IMR-90 (cell line): ENCODE data around the gene YBX2. TPM values are rescaled to one million over a fixed set of nuclear protein-coding genes. Genes with fewer than 3 reads are reported as not detected.

ENCODE experiments used
- ATAC-seq: fragments of 200-7000 bp; cut with Tn5 transposase; 2 replicates; pipeline ENCODE4 v1.9.1; 2020; ENCODE audit warnings: low read depth, mild to moderate bottlenecking, moderate library complexity
- BruUV-seq: library from RNA; stranded (reverse); fragments of 400-500 nt; replicated peaks from 2 replicates; lab custom pipeline; 2021; lab: Mats Ljungman, UMichigan
- CTCF ChIA-PET: fragments of 300-600 bp; formaldehyde crosslinking; extraction: SDS; loops from one replicate; lab custom pipeline; 2021; ENCODE audit warnings: antibody characterized with exemption; lab: Yijun Ruan, JAX
- POLR2A ChIA-PET: fragments of 300-600 bp; sonication (Branson Sonifier 250); formaldehyde crosslinking; loops from one replicate; lab custom pipeline; 2022; ENCODE audit warnings: antibody characterized with exemption; ENCODE audit not compliant: unreplicated experiment; lab: Charles Lee
- DNase-seq: peaks from one replicate; pipeline ENCODE4 v3.0.0; 2013
- H2AFZ ChIP-seq: replicated peaks from 2 replicates; pipeline ENCODE3; 2013; ENCODE audit warnings: low read length, mild to moderate bottlenecking; ENCODE audit not compliant: poor library complexity
- H2AK5ac ChIP-seq: 2 replicates; pipeline ENCODE4 v1.6.1; 2013; ENCODE audit warnings: low read depth, low read length, inconsistent platforms
- H2AK9ac ChIP-seq: replicated peaks from 2 replicates; pipeline ENCODE3; 2013; ENCODE audit warnings: mild to moderate bottlenecking, low read depth, low read length, moderate library complexity; ENCODE audit not compliant: poor library complexity
- H2BK120ac ChIP-seq: 2 replicates; pipeline ENCODE4 v1.6.1; 2013; ENCODE audit warnings: low read depth, low read length, inconsistent platforms
- H2BK15ac ChIP-seq: 3 replicates; pipeline ENCODE4 v1.6.1; 2013; ENCODE audit warnings: low read depth, low read length, inconsistent platforms
- H2BK20ac ChIP-seq: 2 replicates; pipeline ENCODE4 v1.6.1; 2013; ENCODE audit warnings: low read depth, mild to moderate bottlenecking, inconsistent platforms, low read length, moderate library complexity
- H2BK5ac ChIP-seq: 2 replicates; pipeline ENCODE4 v1.6.1; 2013; ENCODE audit warnings: mild to moderate bottlenecking, low read depth, low read length, inconsistent platforms; ENCODE audit not compliant: poor library complexity, severe bottlenecking
- H3K14ac ChIP-seq: replicated peaks from 2 replicates; pipeline ENCODE4 v1.6.1; 2013; ENCODE audit warnings: low read depth, low read length, inconsistent platforms
- H3K18ac ChIP-seq: 2 replicates; pipeline ENCODE4 v1.6.1; 2013; ENCODE audit warnings: low read depth, low read length, control low read depth
- H3K23ac ChIP-seq: 2 replicates; pipeline ENCODE4 v1.6.1; 2013; ENCODE audit warnings: low read depth, low read length, inconsistent platforms
- H3K27ac ChIP-seq: 2 replicates; pipeline ENCODE4 v1.5.1; 2013; ENCODE audit warnings: mild to moderate bottlenecking, control low read depth, low read length; ENCODE audit not compliant: insufficient read depth
- H3K27me3 ChIP-seq: 2 replicates; pipeline ENCODE4 v1.6.1; 2013; ENCODE audit warnings: low read length; ENCODE audit not compliant: control insufficient read depth, insufficient read depth
- H3K36me3 ChIP-seq: 2 replicates; pipeline ENCODE4 v1.6.1; 2013; ENCODE audit warnings: low read length, mixed read lengths; ENCODE audit not compliant: control insufficient read depth, insufficient read depth
- H3K4ac ChIP-seq: 2 replicates; pipeline ENCODE4 v1.6.1; 2013; ENCODE audit warnings: low read depth, low read length, inconsistent platforms
- H3K4me1 ChIP-seq: 2 replicates; pipeline ENCODE4 v1.6.1; 2013; ENCODE audit warnings: low read length, mixed read lengths; ENCODE audit not compliant: control insufficient read depth, insufficient read depth
- H3K4me2 ChIP-seq: 2 replicates; pipeline ENCODE4 v1.6.1; 2013; ENCODE audit warnings: low read depth, mild to moderate bottlenecking, control low read depth, low read length, moderate library complexity
- H3K4me3 ChIP-seq: 2 replicates; pipeline ENCODE4 v1.5.1; 2013; ENCODE audit warnings: low read depth, mild to moderate bottlenecking, control low read depth, low read length, moderate library complexity; ENCODE audit not compliant: insufficient read depth
- H3K56ac ChIP-seq: 2 replicates; pipeline ENCODE4 v1.6.1; 2013; ENCODE audit warnings: low read length, inconsistent platforms; ENCODE audit not compliant: insufficient read depth; ENCODE audit errors: extremely low read depth
- H3K79me1 ChIP-seq, 2 experiments: 2 replicates each; pipeline ENCODE4 v1.6.1; 2013; ENCODE audit warnings: low read length in 2 of 2, inconsistent platforms in 1 of 2, low read depth in 1 of 2
- H3K9ac ChIP-seq: 2 replicates; pipeline ENCODE4 v1.6.1; 2013; ENCODE audit warnings: low read depth, low read length, control low read depth
- H3K9me1 ChIP-seq: 2 replicates; pipeline ENCODE4 v1.6.1; 2013; ENCODE audit warnings: low read length, inconsistent platforms; ENCODE audit not compliant: insufficient read depth
- H3K9me3 ChIP-seq: 2 replicates; pipeline ENCODE4 v1.6.1; 2013; ENCODE audit warnings: low read length; ENCODE audit not compliant: control insufficient read depth, insufficient read depth
- H4K20me1 ChIP-seq: 2 replicates; pipeline ENCODE4 v1.6.1; 2013; ENCODE audit warnings: low read length, inconsistent platforms; ENCODE audit not compliant: insufficient read depth
- H4K5ac ChIP-seq: 2 replicates; pipeline ENCODE4 v1.6.1; 2013; ENCODE audit warnings: mild to moderate bottlenecking, low read depth, low read length, control low read depth
- H4K8ac ChIP-seq, 2 experiments: 2 replicates each; pipeline ENCODE4 v1.6.1; 2013; ENCODE audit warnings: low read depth in 2 of 2, low read length in 2 of 2, control low read depth in 1 of 2, inconsistent platforms in 1 of 2
- H4K91ac ChIP-seq: 2 replicates; pipeline ENCODE4 v1.6.1; 2013; ENCODE audit warnings: low read depth, low read length, inconsistent platforms; ENCODE audit not compliant: insufficient read depth
- POLR2A ChIP-seq: IDR thresholded peaks from 2 replicates; pipeline ENCODE4 v1.6.1; 2012; ENCODE audit warnings: mild to moderate bottlenecking, low read depth, low read length
- WGBS, 2 experiments: methylation state at CpG; one replicate each; pipeline versions ENCODE4 v1.1.5 to v1.1.7; 2013; ENCODE audit warnings: missing lambda C conversion rate in 2 of 2; ENCODE audit not compliant: insufficient read length in 1 of 2; ENCODE audit errors: extremely low coverage in 2 of 2; 5-methylcytosine and 5-hydroxymethylcytosine counted together
- dilution Hi-C: fragments of 300-500 bp; cut with HindIII; formaldehyde crosslinking; loops from one replicate; pipeline ENCODE4 v1.14.3; 2018; ENCODE audit warnings: low sequenced_read_pairs; ENCODE audit not compliant: unreplicated experiment
- in situ Hi-C: fragments of 300-500 bp; cut with MboI; formaldehyde crosslinking; loops from 3 replicates; pipeline ENCODE4 v1.14.3; 2019; ENCODE audit warnings: low sequenced_read_pairs, inconsistent platforms, mixed read lengths
- intact Hi-C: fragments of 100-400 bp; cut with micrococcal nuclease; formaldehyde crosslinking; loops from 2 replicates; pipeline ENCODE4 v1.10.0; 2022
- polyA plus RNA-seq, 3 experiments: library from polyadenylated mRNA; depleted of rRNA; stranded (reverse); fragments of >200 nt; gene quantifications; 2 replicates each; pipeline ENCODE4 v1.2.3, GENCODE V29; 2012; ENCODE audit warnings: low replicate concordance in 1 of 3
- total RNA-seq: library from RNA; depleted of rRNA; stranded (reverse); fragments of >200 nt; gene quantifications from 2 replicates; pipeline ENCODE4 v1.2.3, GENCODE V29; 2012

Gene YBX2
- total and polyA plus RNA-seq, 2 of the 4 experiments (the other 2 are of a cell fraction), result 0.17 TPM; not detected in 1

DNA sequence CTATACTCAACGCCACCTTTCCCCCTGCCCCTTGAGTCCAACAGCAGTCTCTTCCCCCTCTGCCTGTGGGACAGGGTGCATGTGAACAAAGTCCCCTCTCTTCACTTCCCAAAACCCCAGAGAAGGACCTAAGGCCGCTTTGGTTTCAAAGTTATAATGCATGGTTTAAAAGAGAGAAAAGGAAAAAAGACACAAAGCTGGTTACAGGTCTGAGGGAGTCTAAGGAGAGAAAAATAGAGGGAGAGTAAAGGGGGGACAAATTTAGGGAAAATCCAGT lies 51.0 kb downstream of the YBX2 start:
- intact Hi-C loops (no loop called here), in situ Hi-C loops (loop anchor here (25.0 kb wide), 1 partner anchor 919 kb away; the partner anchor contains the start of genes PER1 and VAMP2), dilution Hi-C loops (no loop called here)
- Histone ChIP-seq H3K27ac (peak overlapping the region; percentile 82), H3K9me1 (no peaks in the 10 kb centered on the region), H4K5ac (peak overlapping the region; percentile 77), H4K91ac (peak overlapping the region; percentile 69), H3K4me1 (peaks cover 8% of the 10 kb centered on the region), H4K8ac (peak overlapping the region; percentile 80 to 87; a peak in 3 of 4 replicates), H3K9me3 (no peaks in the 10 kb centered on the region), H2AFZ (peak overlapping the region; percentile 90), H3K14ac (peak overlapping the region; percentile 69), H3K4me2 (peak overlapping the region; percentile 95), H3K56ac (no peak overlapping the region; the same call in none of the 2 replicates), H2BK120ac (no peak overlapping the region; the same call in 1 of the 2 replicates), H2AK5ac (peak overlapping the region; percentile 77), H3K4ac (peak overlapping the region; percentile 51), H3K27me3 (no peaks in the 10 kb centered on the region), H3K4me3 (peak overlapping the region; percentile 90), H2AK9ac (peak overlapping the region; percentile 92), H2BK5ac (peak overlapping the region; percentile 68), H3K36me3 (peaks cover 28% of the 10 kb centered on the region), H2BK20ac (no peak overlapping the region), H3K9ac (peak overlapping the region; percentile 81), H4K20me1 (peaks cover 7% of the 10 kb centered on the region; the same call in 1 of the 2 replicates), H3K23ac (peak overlapping the region; percentile 10; the same call in 1 of the 2 replicates), H3K18ac (no peak overlapping the region; the same call in 1 of the 2 replicates), H2BK15ac (peak overlapping the region; percentile 39; the same call in 1 of the 3 replicates), H3K79me1 (peaks cover 13 to 49% of the 10 kb centered on the region in 2 experiments)
- ATAC-seq, result no peak
- DNase-seq, result no peak
- BruUV-seq, result no TSS peak
- CTCF ChIA-PET, result no interaction called here
- no CpG with 5 or more reads among the region's 2 CpGs for WGBS, 2 experiments
- POLR2A ChIA-PET, result no interaction called here
- TF ChIP-seq POLR2A, result no peak
